Cardiac muscle cell (in vitro differentiated cells and primary cell): Measurements from ENCODE around the gene DRAXIN. TPM values are rescaled to one million over a fixed set of nuclear protein-coding genes. Genes with fewer than 3 reads are reported as not detected.
A peak's percentile ranks its signal among the peaks of the same experiment; 100 is the strongest.

ENCODE experiments used
- DNase-seq, 2 donors: peaks; one replicate each; pipeline versions ENCODE4 v3.0.0 to v3.0.0-alpha.2; 2010 to 2017; ENCODE audit warnings: low read depth in 1 of 2, low spot score in 1 of 2
- H3K27ac ChIP-seq: fragments of 200-600 bp; sonication (generic); 2 replicates; pipeline ENCODE4 v1.5.1; 2016
- H3K27me3 ChIP-seq: fragments of 200-600 bp; sonication (generic); 2 replicates; pipeline ENCODE4 v1.6.0; 2016; ENCODE audit warnings: control low read depth
- H3K36me3 ChIP-seq: fragments of 200-600 bp; sonication (generic); 2 replicates; pipeline ENCODE4 v1.5.1; 2016; ENCODE audit warnings: control low read depth
- H3K4me1 ChIP-seq: fragments of 200-600 bp; sonication (generic); 2 replicates; pipeline ENCODE4 v1.8.1; 2017; ENCODE audit warnings: low read depth, mild to moderate bottlenecking, mixed run types
- H3K4me3 ChIP-seq: fragments of 200-600 bp; sonication (generic); 2 replicates; pipeline ENCODE4 v1.5.1; 2016; ENCODE audit warnings: mild to moderate bottlenecking
- H3K9me3 ChIP-seq: fragments of 200-600 bp; sonication (generic); 2 replicates; pipeline ENCODE4 v1.5.1; 2017; ENCODE audit warnings: low read depth, mild to moderate bottlenecking, control low read depth
- CTCF ChIP-seq: IDR thresholded peaks from 2 replicates; pipeline ENCODE4 v1.5.1; 2012; ENCODE audit warnings: low read depth, mild to moderate bottlenecking, low read length
- polyA plus RNA-seq: library from polyadenylated mRNA; unstranded; fragments of >200 nt; fragmentation: Nextera tagmentation; extraction: Ambion mirVana; gene quantifications from 2 replicates; pipeline ENCODE4 v1.2.1, GENCODE V29; 2016
- total RNA-seq: library from RNA; depleted of rRNA; stranded (reverse); fragments of >200 nt; gene quantifications from 2 replicates; pipeline ENCODE4 v1.2.3, GENCODE V29; 2016

The DRAXIN gene
- total and polyA plus RNA-seq, 2 experiments from 2014 or later = 0.36 TPM; not detected in 1

DNA sequence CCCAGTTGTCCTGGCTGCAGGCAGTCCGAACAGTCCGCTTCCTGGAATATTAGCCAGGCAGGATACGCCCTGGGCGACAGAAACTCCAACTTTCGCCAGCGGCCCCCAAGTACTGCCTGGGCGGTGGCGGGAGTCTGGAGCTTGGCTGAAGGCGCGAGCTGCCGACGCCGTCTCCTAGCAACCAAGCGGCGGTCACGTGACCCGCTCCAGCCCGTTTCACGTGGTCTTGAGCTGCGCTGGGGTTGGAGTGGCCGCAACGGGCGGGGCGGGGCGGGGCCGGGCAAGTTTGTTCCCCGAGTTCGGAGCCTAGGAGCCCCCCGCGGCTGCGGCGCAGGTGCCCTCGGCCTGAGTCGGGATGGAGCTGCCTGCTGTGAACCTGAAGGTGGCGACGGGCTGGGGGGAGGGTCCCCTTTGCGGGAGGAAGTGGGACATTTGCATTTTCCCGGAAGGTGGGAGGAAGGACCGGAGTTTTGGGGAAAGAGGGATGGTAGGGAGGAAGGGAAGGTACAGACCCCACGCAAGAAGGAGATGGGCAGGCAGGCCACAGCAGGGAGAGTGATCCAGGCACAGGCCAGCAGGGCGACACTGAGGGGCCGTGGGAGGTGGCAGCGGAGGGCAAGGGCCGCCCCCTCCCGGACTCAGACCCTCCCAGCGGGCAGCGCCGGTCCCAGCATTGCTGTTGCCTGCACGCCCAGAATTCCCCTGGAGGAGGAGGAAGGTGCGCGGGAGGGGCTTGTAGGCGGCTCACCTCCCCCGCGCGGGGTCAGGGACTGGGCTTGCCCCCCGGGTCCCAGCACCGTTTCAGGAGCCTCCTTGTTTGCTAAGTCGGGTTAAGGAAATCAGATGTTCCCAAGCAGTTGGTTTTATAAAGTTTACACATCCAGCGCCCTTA lies 44.6 kb downstream of the DRAXIN start, which contains the start of gene AGTRAP:
Gene AGTRAP (plus strand): TSS at position 283 of the 892 bp plus-strand sequence. CDS start 73 bp downstream, at position 356.
- TF ChIP-seq CTCF = no peak

GRCh38 chr1:11736746-11737639 lies 45.5 kb downstream of the DRAXIN start:
- DNase-seq = peak; percentile 38 to 86
- TF ChIP-seq CTCF = no peak
- H3K27ac ChIP-seq = no peak overlapping the region

More for the DNA sequence above, 44.6 kb downstream of the DRAXIN start, which contains the start of gene AGTRAP:
- no peaks in the 10 kb centered on the region for H3K9me3 ChIP-seq
- H3K27me3 ChIP-seq = no peaks in the 10 kb centered on the region
- H3K36me3 ChIP-seq = no peaks in the 10 kb centered on the region
- H3K4me1 ChIP-seq = peaks cover 14% of the 10 kb centered on the region
- peak within 1 kb of the TSS; percentile 58 for H3K4me3 ChIP-seq
- peak; percentile 95 for DNase-seq
- H3K27ac ChIP-seq = no peak within 1 kb of the TSS

GRCh38 chr1:11738096-11738495 lies 46.6 kb downstream of the DRAXIN start:
- DNase-seq = no peak
- H3K4me1 ChIP-seq = peaks cover 6% of the 10 kb centered on the region
- no peak overlapping the region for H3K27ac ChIP-seq
- H3K4me3 ChIP-seq = no peak overlapping the region
- TF ChIP-seq CTCF = no peak
- H3K27me3 ChIP-seq = no peaks in the 10 kb centered on the region
- H3K36me3 ChIP-seq = no peaks in the 10 kb centered on the region
- H3K9me3 ChIP-seq = no peaks in the 10 kb centered on the region

More at GRCh38 chr1:11736746-11737639, 45.5 kb downstream of the DRAXIN start:
- Histone ChIP-seq H3K36me3 (no peaks in the 10 kb centered on the region), H3K4me1 (peaks cover 7% of the 10 kb centered on the region), H3K27me3 (no peaks in the 10 kb centered on the region), H3K4me3 (peak overlapping the region; percentile 58), H3K9me3 (no peaks in the 10 kb centered on the region)

DNA sequence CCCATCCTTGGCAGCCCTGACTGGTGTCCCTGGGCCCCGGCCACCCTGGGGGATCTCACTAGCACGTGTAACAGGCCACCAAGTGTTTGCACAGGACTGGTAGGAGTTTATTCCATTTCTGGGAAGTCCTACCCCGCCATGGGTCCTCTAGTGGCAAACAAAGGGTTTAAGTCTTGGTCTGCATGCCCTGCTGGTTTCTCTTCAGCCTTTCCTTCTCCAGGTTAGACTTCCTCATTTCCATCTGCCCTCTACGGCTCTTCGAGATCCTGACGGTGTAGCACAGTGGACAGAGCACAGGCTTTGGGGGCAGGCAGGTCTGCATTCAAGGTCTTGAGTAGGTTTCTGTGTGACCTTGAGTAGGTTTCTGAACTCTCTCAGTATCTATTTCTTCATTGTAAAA lies 47.3 kb downstream of the DRAXIN start:
- no peak for DNase-seq
- no peaks in the 10 kb centered on the region for H3K27me3 ChIP-seq
- peaks cover 6% of the 10 kb centered on the region for H3K4me1 ChIP-seq
- H3K36me3 ChIP-seq = no peaks in the 10 kb centered on the region
- H3K9me3 ChIP-seq = no peaks in the 10 kb centered on the region
- H3K27ac ChIP-seq = no peak overlapping the region
- TF ChIP-seq CTCF = no peak
- no peak overlapping the region for H3K4me3 ChIP-seq

DNA sequence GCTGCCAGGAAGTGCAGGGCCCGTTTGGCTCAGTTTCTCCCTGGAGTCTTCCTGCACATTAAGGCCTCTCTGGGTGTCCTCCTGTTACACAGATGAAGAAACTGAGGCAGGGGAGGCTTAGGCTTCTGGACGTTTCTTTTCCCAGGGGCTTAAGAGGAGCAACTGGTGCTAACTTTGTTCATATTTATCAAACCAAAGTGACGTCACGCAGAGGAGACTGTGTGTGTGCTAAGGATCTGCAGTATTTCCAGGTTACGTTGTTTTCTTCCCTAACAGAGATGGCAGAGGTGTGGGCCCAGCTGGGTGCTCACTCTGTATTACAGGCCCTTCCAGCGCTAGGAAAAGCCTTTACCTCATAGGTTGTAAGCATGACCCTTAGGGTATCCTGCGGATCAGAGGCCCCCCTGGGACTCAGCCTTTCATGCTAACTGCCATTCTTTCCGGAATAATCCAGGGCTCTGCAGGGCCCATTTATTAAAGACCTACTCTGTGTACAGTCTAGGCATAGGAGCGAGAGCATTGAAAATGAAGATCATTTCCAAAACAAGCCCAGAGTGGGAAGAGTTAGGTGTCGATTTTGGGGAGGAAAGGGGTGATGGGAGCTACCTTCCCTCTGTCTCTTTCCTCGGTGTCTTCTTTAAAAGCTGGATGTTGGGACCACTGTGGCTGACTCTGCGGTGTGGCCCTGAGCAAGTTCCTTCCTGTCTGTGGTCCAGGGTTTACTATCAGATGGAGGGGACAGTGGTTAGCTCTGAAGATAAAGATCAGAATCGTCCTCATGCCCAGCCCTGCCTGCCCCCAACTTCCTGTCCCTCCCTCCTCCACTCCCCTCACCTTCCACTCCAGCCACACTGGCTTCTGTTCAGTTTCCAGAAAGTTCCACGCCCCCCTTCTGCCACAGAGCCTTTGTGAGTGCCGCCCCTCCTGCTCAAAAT lies 49.0 kb downstream of the DRAXIN start:
- no peak for DNase-seq
- Histone ChIP-seq H3K9me3 (no peaks in the 10 kb centered on the region), H3K4me1 (peaks cover 6% of the 10 kb centered on the region), H3K36me3 (no peaks in the 10 kb centered on the region), H3K27ac (no peak overlapping the region), H3K27me3 (no peaks in the 10 kb centered on the region), H3K4me3 (no peak overlapping the region)
- TF ChIP-seq CTCF = no peak
